NCI-H1694 treated with DMSO at 0.1 percent for 48 hours (cell line): Measurements from ENCODE around the gene GALNT17.
"Not testable (repeated sequence)": the region's sequence is repeated elsewhere in the genome, so short reads cannot be mapped to it uniquely, and the experiment has no call there.

Experiments
- DNase-seq: peaks from one replicate; lab custom pipeline; 2025; lab: John Stamatoyannopoulos, UW

The GALNT17 gene

GRCh38 chr7:71236230-71237105 is 104.5 kb downstream of the GALNT17 start:
- DNase-seq, result no peak

DNA sequence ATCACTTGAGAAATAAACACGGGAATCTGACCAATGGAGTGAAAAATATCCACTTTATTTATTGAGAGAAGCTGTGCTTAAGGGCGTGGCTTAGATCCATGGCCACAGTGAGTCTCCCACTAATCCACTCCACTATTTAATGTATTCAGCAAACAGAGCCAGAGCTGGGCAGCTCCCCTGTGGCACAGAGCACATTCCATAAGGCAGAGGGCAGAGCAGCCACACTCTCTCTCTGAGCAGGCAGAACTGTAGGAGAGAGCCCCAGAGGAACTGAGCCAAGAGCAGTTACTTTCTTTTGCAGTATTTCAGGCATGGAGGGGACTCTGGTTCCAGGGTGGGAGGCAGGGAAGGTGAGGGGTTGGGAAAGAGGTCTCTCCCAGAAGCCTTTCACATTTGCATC is 106.0 kb downstream of the GALNT17 start:
- DNase-seq, result no peak

DNA sequence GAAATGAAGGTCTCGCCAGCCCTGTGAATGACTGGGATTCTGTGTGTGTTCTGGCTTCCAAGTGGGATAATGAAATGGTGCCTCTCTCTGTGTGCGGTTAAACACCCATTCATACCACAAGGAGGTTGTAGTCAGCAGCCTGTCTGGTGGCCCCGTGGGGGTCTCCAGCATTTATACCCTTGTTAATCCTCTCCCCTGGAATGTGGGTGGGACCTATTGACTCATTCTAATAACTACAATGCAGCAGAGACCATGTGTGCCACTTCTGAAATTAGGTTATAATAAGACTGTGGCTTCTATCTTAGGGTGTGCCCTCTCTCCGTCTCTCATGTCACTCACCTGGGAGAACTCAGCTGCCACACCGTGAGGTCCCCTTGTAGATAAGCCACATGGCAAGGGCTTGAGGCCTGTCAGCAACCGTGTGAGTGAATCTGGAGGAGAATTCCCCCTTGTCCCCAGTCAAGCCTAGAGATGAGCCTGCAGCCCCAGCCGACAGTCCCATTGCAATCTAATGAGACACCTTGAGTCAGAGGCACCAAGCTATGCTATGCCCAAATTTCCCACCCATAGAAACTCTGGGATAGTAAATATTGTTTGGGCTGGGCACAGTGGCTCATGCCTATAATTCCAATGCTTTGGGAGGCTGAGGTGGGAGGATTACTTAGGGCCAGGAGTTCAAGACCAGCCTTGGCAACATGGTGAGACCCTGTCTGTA is 106.8 kb downstream of the GALNT17 start:
- DNase-seq, result no peak

DNA sequence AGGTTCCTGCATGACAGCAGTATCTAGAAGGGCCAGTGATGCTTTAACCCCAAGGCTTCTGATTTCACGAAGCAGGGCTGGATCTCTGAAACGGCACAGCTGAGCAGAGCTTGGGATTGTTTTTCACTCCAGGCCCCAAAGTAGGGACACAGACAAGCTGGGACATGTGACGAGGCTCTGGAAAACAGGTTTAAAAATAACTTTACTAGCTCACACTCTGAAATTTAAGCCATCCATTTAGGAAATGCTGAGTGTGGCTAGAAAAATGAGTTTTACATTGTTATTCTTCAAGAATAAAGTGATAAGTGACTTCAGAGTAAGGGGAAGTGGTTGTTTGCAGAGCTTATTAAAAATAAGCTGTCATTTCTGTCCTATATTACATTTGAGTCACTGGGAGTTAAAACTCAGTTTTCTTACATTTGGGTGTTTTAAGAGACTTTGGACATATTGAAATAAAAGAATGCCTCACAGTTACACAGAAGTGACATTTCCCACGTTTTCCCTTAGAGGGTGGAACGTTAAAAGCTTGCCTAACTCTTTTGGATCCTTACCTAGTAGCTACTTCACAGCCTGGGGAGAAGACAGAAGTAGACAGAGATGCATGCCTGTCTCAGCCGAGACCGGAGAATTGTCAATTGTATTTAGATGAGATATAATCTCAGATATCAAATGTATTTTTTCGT is 107.8 kb downstream of the GALNT17 start:
- peak; percentile 21 for DNase-seq

DNA sequence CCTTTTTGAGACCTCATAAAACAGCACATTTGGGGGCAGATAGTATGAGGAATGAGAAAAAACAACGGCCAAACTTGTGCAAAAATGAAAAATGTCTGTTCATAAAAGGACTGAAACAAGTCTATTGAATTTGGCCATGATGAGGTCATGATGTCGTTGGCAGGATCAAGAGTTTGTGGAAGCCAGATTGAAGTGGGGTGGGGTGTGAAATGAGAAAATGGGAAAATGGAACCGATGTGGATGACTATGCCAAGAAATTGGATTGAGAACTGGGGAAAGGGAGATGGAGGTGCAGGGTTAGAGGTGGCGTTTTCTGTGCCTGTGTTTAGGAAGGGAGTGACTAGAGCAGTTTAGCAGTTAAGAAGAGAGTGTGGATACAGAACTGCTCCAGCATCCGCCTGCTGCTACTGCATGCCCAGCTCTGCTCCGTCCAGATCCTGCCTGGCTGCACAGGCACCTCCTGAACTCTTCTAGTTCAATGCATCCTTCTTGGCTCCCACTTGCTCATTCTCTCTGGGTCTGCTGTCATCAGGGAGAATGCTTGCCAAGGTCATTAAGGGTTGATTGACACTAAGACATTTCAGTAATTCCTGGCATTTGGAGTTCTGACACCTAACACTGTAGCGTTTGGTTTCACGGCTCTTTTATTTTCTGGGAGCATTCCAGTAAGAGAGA is 111.9 kb downstream of the GALNT17 start:
- no peak for DNase-seq

DNA sequence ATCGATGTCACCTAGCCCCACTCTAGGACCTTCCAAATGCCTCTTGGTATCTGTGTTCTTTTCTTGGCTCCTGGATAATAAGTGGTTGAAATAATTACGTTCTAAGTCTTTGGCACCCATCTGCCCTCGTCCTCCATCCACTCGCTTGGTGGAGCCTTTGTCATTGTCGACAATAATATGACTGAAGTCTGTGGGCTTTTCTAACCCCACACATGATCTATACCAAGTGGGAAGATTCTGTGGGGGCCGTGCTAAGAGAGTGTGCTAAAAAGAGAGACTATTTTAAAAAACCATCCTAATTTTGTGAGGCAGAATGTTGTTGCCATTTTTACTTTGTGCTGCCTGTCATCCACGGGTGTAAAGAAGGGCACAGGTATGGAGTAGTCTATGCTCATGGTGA is 113.1 kb downstream of the GALNT17 start:
- DNase-seq, result no peak

DNA sequence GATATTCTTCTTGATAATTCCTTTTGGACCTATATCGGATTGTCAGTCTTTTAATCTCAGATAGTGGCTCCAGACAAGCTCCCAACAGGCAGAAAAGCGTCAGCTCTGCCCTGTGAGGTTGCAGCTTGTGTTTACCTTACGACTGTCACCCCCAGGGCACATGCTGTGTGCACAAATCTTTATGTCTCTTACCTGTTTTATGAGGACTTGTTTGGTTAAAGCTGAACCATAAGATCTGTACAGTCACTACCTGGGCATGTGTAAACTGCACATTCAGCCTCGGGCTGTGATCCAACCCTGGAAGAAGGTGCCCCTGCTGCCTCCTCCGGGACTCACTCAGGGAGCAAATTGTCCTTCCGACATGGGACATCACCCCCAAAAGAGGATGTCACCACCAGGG is 119.8 kb downstream of the GALNT17 start:
- DNase-seq, result no peak

GRCh38 chr7:71254751-71255150 is 122.8 kb downstream of the GALNT17 start:
- no peak for DNase-seq

- no peak for DNase-seq
Measured at GRCh38 chr7:71255537-71256178, 123.7 kb downstream of the GALNT17 start.

GRCh38 chr7:71261066-71261465 is 129.1 kb downstream of the GALNT17 start:
- DNase-seq, result no peak

- DNase-seq, result not testable (repeated sequence)
Measured at GRCh38 chr7:71262834-71263233, 130.9 kb downstream of the GALNT17 start.

DNA sequence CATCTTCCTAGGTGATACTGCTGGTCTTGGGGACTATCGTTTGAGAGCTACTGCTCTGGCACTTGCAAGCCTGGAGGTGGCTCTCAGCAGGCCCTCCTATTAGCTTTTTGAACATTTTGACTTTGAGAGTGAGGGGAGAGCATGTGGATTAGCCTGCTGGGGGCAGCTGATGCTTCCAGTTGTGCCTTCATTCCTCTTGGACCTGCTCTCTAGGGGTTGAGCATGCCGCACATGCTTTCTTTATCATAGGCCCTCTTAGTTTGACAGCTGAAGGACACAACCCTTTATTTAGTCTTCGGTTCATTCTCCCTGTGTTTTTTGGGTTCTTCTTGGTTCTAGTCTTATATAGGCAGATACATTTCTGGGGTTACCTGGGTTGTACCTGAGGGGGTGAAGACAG is 132.1 kb downstream of the GALNT17 start:
- no peak for DNase-seq

- DNase-seq, result no peak
Measured at GRCh38 chr7:71266912-71267311, 135.0 kb downstream of the GALNT17 start.

- no peak for DNase-seq
Measured at GRCh38 chr7:71267734-71268469, 136.0 kb downstream of the GALNT17 start.

DNA sequence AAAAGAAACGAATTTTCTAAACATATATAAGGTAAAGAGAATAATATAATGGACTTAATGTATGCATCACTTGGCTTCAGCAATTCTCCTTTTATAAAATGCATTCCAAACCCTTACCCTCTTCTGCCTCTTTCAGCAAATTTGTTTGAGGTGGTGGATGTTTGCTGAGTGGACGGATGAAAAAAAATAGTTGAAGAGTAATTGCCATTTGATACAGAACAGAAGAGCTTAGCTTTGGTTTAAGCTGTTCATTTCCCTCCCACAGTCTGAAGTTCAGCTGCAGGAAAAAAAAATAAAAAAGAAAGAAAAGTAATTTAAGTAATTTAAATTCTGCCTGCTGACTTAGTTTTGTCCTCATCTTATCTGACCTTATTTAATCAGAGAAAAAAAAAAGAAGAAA is 138.6 kb downstream of the GALNT17 start:
- DNase-seq, result no peak

DNA sequence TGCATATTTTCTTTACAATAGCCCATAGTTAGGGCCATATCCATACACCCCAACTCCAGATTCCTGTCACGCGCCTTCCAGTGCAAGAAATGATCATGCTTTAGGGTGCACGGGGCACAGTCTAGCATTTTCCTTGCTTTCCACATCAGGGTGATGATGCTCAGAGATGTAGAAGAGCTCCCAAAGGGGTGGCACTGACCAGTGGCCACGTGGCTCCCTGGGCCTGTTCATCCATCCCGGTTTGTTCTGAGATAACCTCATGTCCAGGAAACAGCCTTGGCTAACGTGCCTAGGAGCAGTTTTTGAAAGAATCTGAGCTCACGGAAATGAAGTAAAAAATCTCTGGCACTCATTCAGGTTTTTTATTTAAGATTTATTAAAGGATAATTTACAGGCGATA is 139.3 kb downstream of the GALNT17 start:
- DNase-seq, result no peak

GRCh38 chr7:71272509-71273490 is 140.9 kb downstream of the GALNT17 start:
- DNase-seq, result no peak

DNA sequence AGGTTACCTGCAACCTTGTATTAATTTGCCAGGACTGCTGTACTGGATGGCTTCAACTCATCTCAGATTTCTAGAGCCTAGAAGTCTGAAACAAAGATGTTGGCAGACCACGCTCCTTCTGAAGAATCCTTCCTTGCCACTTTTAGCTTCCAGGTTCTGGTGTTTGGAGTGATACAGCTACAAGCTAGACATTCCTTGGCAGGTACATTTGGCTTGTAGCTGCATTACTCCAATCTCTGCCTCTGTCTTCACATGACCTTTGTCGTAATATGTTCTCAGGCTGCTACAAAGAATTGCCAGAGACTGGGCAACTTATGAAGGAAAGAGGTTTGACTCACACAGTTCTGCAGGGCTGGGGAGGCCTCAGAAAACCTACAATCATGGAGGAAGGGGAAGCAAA is 146.3 kb downstream of the GALNT17 start:
- DNase-seq, result no peak

DNA sequence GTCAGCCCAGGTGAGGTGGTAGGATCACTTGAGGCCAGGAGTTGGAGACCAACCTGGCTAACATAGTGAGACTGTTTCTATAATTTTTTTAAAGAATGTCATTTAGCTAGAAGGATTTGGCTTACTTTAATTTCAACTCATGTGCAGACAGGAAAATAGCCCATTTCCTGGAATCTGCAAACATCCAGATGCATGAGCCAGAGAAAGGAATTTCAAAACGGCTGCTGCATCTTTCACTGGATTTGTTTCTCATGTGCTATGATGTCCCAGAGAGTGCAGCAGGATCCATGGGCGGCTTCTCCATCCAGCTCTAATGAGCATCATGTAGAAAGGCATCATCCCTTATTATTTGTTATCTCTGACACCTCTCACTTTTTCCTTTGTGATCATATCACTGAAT is 149.3 kb downstream of the GALNT17 start:
- DNase-seq, result no peak

- no peak for DNase-seq
Measured at GRCh38 chr7:71283802-71284201, 151.9 kb downstream of the GALNT17 start.
